Mesodermal cell (in vitro differentiated cells): ENCODE data around the gene SLC5A10.

Source experiments
- H3K27ac ChIP-seq: 2 replicates; pipeline ENCODE4 v1.7.0; 2013; ENCODE audit warnings: mild to moderate bottlenecking, low read depth, low read length, moderate library complexity; ENCODE audit not compliant: severe bottlenecking
- H3K36me3 ChIP-seq: 2 replicates; pipeline ENCODE4 v1.7.1; 2013; ENCODE audit warnings: mild to moderate bottlenecking, low read length, moderate library complexity; ENCODE audit not compliant: control insufficient read depth, insufficient read depth
- H3K4me1 ChIP-seq: one replicate; pipeline ENCODE4 v1.7.1; 2013; ENCODE audit warnings: mild to moderate bottlenecking, low read length; ENCODE audit not compliant: insufficient read depth, control insufficient read depth, poor library complexity, severe bottlenecking
- H3K4me3 ChIP-seq: 2 replicates; pipeline ENCODE4 v1.7.0; 2013; ENCODE audit warnings: low read length, control low read depth, mild to moderate bottlenecking; ENCODE audit not compliant: insufficient read depth, poor library complexity, severe bottlenecking; ENCODE audit errors: extremely low read depth
- H3K9me3 ChIP-seq: 2 replicates; pipeline ENCODE4 v1.7.1; 2013; ENCODE audit warnings: mild to moderate bottlenecking, low read length, moderate library complexity; ENCODE audit not compliant: control insufficient read depth
- WGBS, 2 experiments: methylation state at CpG; one replicate each; pipeline ENCODE4 v1.1.5; 2013; ENCODE audit warnings: missing lambda C conversion rate in 2 of 2; ENCODE audit not compliant: insufficient coverage in 2 of 2; 5-methylcytosine and 5-hydroxymethylcytosine counted together

SLC5A10 gene

DNA sequence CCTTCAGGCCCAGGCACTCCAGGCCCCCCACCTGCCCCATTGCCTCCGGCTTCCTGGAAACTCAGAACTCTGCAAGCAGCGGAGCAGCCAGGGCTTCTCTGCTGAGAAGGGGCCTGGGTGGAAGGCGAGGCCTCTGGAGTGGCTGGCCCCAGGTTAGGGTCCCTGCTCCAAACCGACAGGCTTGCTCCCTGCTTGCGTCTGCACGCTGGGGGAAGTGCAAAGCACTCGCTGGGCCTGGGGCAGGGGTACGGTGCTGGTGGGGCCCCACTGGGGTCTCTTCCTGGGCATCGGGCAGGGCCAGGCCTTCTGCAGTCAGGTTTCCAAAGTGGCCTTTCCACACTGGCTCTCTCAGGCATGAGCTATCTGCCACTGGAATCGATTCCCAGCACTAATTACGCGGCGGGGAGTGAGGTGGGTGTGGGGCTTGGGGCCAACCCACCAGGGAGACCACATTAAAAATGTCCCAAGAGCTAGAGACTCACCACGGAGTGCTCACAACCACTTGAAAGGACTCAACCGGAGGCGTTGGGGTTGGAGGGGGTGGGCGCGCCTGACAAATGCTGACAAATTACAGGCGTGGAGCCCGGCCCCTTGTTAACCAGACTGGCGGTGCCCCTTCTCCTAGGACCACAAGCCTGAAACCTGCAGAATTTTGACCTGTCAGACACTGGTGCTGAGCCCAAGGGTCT is 34.7 kb downstream of the SLC5A10 start:
- Histone ChIP-seq H3K4me3 (no peak overlapping the region), H3K27ac (no peak overlapping the region), H3K36me3 (peaks cover 33% of the 10 kb centered on the region), H3K4me1 (peaks cover 11% of the 10 kb centered on the region), H3K9me3 (no peaks in the 10 kb centered on the region)
- WGBS, 2 experiments: 93 to 95% methylated on average over 17 to 19 of the region's 21 CpGs

DNA sequence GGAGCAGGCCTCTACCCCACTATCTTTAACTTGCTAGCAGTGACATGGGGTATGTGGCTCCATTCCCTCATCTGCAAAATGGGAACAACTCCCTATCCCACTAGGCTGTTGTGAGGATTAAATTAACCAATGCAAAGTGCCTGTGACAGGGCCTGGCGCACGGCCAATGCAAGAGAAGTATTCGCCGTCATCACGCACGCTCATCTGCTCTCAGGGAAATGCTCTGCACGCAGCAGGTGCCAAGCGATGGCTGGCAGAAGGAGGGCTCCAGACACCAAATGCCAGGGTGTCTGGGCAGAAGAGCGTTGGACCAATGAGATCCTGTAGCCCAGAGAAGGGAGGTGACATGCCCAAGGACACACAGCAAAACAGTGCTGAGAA is 35.3 kb downstream of the SLC5A10 start:
- Histone ChIP-seq H3K27ac (no peak overlapping the region), H3K4me3 (no peak overlapping the region), H3K4me1 (peaks cover 6% of the 10 kb centered on the region), H3K36me3 (peaks cover 33% of the 10 kb centered on the region), H3K9me3 (no peaks in the 10 kb centered on the region)
- 98 to 99% methylated on average over 8 to 9 of the region's 9 CpGs for WGBS, 2 experiments

GRCh38 chr17:18987862-18988545 is 36.0 kb downstream of the SLC5A10 start:
- Histone ChIP-seq H3K27ac (no peak overlapping the region), H3K9me3 (no peaks in the 10 kb centered on the region), H3K4me3 (no peak overlapping the region), H3K4me1 (no peaks in the 10 kb centered on the region), H3K36me3 (peaks cover 33% of the 10 kb centered on the region)
- 95 to 96% methylated on average over 14 of the region's 14 CpGs for WGBS, 2 experiments

DNA sequence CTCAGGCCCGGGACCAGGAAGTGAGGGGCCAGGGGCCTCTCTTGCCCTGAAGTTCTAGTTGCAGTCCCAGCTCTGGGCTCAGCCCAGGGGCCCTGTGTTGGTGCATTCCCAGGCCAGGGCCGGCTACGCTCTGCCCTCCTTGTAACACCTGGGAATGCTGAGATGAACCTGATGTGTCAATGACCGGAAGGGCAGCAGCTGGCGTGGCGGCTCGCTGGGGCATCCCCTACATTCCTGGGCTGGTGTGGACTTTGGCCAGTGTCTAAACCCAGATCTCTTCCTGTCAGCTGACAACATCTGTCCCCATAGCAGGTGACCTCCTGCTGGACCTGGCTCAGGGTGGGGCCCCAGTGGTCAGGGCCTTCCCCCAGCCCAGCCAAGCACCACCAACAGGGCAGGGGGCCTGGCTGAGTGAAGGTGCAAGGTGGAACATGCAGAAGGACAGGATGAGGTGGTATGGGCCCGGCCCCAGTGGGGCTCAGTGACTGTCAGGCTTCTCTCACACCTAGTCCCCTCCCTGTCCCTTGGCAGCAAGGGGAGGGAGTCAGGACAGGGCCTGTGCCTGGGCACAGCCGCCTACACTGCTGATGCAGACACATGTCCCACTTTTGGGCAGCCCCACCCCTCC is 36.7 kb downstream of the SLC5A10 start:
- Histone ChIP-seq H3K9me3 (no peaks in the 10 kb centered on the region), H3K4me1 (no peaks in the 10 kb centered on the region), H3K27ac (no peak overlapping the region), H3K36me3 (peaks cover 27% of the 10 kb centered on the region), H3K4me3 (no peak overlapping the region)
- WGBS, 2 experiments: 95% methylated on average over 8 of the region's 9 CpGs

DNA sequence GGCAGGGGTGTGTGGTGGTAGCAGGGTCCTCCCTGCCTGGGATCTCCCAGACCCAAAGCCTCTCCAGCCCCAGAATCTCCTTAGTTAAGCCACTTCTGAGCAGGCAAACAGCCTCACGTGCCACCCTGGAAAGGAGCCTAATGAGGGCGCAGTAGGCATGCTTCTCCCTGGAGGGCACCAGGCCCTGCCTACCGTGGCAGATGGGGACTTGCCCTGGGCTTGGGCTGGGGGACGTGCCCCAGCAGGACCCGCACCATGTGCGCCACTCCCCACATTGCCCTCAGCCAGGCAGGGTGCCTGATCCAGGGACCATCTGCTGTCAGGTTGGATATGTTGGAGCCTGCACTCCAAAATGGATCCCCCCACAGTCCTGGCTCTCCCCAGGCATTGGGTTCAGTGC is 38.4 kb downstream of the SLC5A10 start:
- no peak overlapping the region for H3K4me3 ChIP-seq
- H3K9me3 ChIP-seq: peaks cover 5% of the 10 kb centered on the region
- H3K36me3 ChIP-seq: peaks cover 16% of the 10 kb centered on the region
- 89 to 98% methylated on average over 6 of the region's 6 CpGs for WGBS, 2 experiments
- no peaks in the 10 kb centered on the region for H3K4me1 ChIP-seq
- no peak overlapping the region for H3K27ac ChIP-seq

GRCh38 chr17:18991531-18992315 is 39.8 kb downstream of the SLC5A10 start:
- WGBS, 2 experiments: 95 to 98% methylated on average over 15 to 18 of the region's 20 CpGs
- Histone ChIP-seq H3K4me3 (no peak overlapping the region), H3K27ac (no peak overlapping the region), H3K36me3 (peaks cover 19% of the 10 kb centered on the region), H3K4me1 (no peaks in the 10 kb centered on the region), H3K9me3 (peaks cover 12% of the 10 kb centered on the region)

- no peak overlapping the region for H3K4me3 ChIP-seq
- H3K9me3 ChIP-seq: peaks cover 12% of the 10 kb centered on the region
- WGBS, 2 experiments: 94 to 96% methylated on average over 18 to 19 of the region's 22 CpGs
- peaks cover 26% of the 10 kb centered on the region for H3K36me3 ChIP-seq
- H3K27ac ChIP-seq: no peak overlapping the region
- no peaks in the 10 kb centered on the region for H3K4me1 ChIP-seq
Observed at GRCh38 chr17:18992454-18993130, 40.6 kb downstream of the SLC5A10 start.

- WGBS, 2 experiments: 91 to 92% methylated on average over 15 to 16 of the region's 16 CpGs
- Histone ChIP-seq H3K4me3 (no peak overlapping the region), H3K4me1 (no peaks in the 10 kb centered on the region), H3K36me3 (peaks cover 20% of the 10 kb centered on the region), H3K9me3 (peaks cover 12% of the 10 kb centered on the region), H3K27ac (no peak overlapping the region)
Observed at GRCh38 chr17:18993905-18994526, 42.1 kb downstream of the SLC5A10 start.

DNA sequence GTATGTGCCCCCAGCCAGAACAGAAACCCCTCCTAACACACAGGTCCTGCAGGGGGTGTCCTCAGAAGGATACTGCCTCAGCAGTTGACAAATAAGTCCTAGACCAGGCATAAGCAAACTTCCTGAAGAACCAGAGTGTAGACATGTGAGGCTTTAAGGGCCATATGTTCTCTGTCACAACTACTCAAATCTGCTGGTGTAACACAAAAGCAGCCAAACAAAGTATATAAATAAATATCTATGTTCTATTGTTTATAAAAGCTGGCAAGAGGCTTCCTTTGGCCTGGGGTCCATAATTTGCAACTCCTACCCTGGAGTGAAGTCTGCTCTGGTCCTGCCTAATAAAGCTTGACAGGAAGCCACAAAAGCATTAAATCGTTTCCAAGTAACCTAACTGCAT is 42.7 kb downstream of the SLC5A10 start:
- Histone ChIP-seq H3K4me1 (no peaks in the 10 kb centered on the region), H3K36me3 (peaks cover 25% of the 10 kb centered on the region), H3K9me3 (peaks cover 12% of the 10 kb centered on the region), H3K27ac (no peak overlapping the region), H3K4me3 (no peak overlapping the region)
- WGBS, 2 experiments: 55 to 100% methylated on average over 1 of the region's 1 CpG

DNA sequence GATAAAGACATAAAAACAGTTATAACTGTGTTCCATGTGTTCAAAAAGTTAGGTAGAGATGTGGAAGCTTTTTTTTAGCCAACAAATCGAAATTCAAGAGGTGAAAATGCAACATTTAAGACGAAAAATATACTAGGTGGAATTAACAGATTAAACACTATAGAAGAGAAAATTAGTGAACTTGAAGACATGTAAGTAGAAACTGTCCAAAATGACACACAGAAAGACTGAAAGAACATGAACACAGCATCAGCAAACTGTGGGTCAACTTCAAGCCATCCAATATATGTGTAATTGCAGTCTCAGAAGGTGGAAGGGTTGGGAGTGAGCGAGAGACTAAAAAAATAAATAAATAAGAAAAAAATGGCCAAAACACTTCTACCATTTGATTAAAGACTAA is 43.3 kb downstream of the SLC5A10 start:
- Histone ChIP-seq H3K9me3 (peaks cover 12% of the 10 kb centered on the region), H3K36me3 (peaks cover 25% of the 10 kb centered on the region), H3K4me3 (no peak overlapping the region), H3K4me1 (no peaks in the 10 kb centered on the region), H3K27ac (no peak overlapping the region)
- 100% methylated on average over 1 of the region's 3 CpGs; no CpG with 5 or more reads in 1 of the 2 experiments for WGBS, 2 experiments
